Body of pancreas (tissue), 4 donors: ENCODE data around the gene TUBA3C. TPM values are rescaled to one million over a fixed set of nuclear protein-coding genes. Genes with fewer than 3 reads are reported as not detected.

Experiments used
- ATAC-seq: fragments of 150-250 bp; one replicate; pipeline ENCODE4 v1.9.1; 2016
- DNase-seq, 4 donors: peaks; one replicate each; pipeline ENCODE4 v3.0.0-alpha.2; 2019
- H3K27ac ChIP-seq, 4 donors: fragments of 200-600 bp; sonication (generic); 1 replicate in 3 of 4; 2 replicates in 1 of 4; pipeline versions ENCODE4 v1.5.1 to v1.6.1; 2016 to 2019; ENCODE audit warnings: mild to moderate bottlenecking in 1 of 4, mixed read lengths in 1 of 4, moderate library complexity in 1 of 4
- H3K27me3 ChIP-seq, 2 donors: fragments of 200-600 bp; sonication (generic); one replicate each; pipeline ENCODE4 v1.6.0; 2016; ENCODE audit warnings: mild to moderate bottlenecking in 1 of 2
- H3K36me3 ChIP-seq, 2 donors: fragments of 200-600 bp; sonication (generic); replicated peaks in 1 of 2; 2 replicates each; pipeline ENCODE4 v1.5.1; 2016; ENCODE audit warnings: low read depth in 2 of 2; ENCODE audit not compliant: insufficient read depth in 1 of 2
- H3K4me1 ChIP-seq: fragments of 200-600 bp; sonication (generic); one replicate; pipeline ENCODE4 v1.6.0; 2016
- H3K4me3 ChIP-seq, 2 donors: fragments of 200-600 bp; sonication (generic); 1 replicate in 1 of 2; 2 replicates in 1 of 2; pipeline ENCODE4 v1.5.1; 2016 to 2019
- H3K9me3 ChIP-seq, 3 donors: fragments of 200-600 bp; sonication (generic); 1 replicate in 2 of 3; 2 replicates in 1 of 3; pipeline ENCODE4 v1.5.1; 2016
- POLR2A ChIP-seq, 3 donors: fragments of 450-650 bp; IDR thresholded peaks; one replicate each; pipeline ENCODE4 v1.6.1; 2016; ENCODE audit warnings: antibody characterized with exemption in 3 of 3, mild to moderate bottlenecking in 2 of 3
- WGBS, 2 donors: methylation state at CpG; one replicate each; pipeline ENCODE4 v1.1.5; 2017; 5-methylcytosine and 5-hydroxymethylcytosine counted together
- intact Hi-C: fragments of 100-400 bp; cut with DNase I; formaldehyde crosslinking; loops from one replicate; pipeline ENCODE4 v1.15.1; 2023
- total RNA-seq, 2 donors: library from RNA; depleted of rRNA; stranded (reverse); fragments of >200 nt; gene quantifications; one replicate each; pipeline ENCODE4 v1.1.0, GENCODE V29; 2016
- TF ChIP-seq, protein P1 (sequence below), 7 experiments: fragments of 450-650 bp in 4 of 7; fragments of 200-600 bp in 3 of 7; sonication (generic) in 3 of 7; IDR thresholded peaks; one replicate each; pipeline ENCODE4 v1.5.1; 2016 to 2019; ENCODE audit warnings: antibody characterized with exemption in 7 of 7

TUBA3C gene
- total RNA-seq, 2 donors from 2014 or later = not detected

DNA sequence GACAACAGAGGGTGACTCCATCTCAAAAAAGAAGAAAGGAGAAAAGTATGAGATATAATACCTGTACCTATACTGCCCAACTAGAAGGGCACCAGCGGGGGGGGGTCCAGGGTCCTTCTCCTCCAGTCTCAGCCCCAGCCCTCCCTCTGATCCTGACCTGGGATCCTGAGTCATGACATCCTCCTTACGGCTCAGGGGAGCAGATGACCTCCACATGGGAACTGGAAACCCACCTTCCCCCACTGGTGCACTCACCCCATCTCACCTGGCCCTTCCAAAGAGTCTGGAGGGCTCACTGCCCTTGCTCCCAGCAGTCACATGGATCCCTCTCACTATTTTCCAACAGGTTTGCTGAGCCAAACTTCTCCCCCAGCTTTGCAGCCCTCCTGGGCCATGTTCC, 24.2 kb downstream of the TUBA3C start:
- intact Hi-C loops = no loop called here
- Histone ChIP-seq H3K4me3 (no peak overlapping the region), H3K27ac (no peak overlapping the region), H3K9me3 (no peaks in the 10 kb centered on the region), H3K27me3 (no peaks in the 10 kb centered on the region), H3K4me1 (no peaks in the 10 kb centered on the region), H3K36me3 (no peaks in the 10 kb centered on the region)
- WGBS, 2 donors = 40 to 46% methylated on average over 1 to 2 of the region's 2 CpGs
- no peak for TF ChIP-seq POLR2A (IDR thresholded peaks at IDR 0.05)
- TF ChIP-seq, protein P1, sequence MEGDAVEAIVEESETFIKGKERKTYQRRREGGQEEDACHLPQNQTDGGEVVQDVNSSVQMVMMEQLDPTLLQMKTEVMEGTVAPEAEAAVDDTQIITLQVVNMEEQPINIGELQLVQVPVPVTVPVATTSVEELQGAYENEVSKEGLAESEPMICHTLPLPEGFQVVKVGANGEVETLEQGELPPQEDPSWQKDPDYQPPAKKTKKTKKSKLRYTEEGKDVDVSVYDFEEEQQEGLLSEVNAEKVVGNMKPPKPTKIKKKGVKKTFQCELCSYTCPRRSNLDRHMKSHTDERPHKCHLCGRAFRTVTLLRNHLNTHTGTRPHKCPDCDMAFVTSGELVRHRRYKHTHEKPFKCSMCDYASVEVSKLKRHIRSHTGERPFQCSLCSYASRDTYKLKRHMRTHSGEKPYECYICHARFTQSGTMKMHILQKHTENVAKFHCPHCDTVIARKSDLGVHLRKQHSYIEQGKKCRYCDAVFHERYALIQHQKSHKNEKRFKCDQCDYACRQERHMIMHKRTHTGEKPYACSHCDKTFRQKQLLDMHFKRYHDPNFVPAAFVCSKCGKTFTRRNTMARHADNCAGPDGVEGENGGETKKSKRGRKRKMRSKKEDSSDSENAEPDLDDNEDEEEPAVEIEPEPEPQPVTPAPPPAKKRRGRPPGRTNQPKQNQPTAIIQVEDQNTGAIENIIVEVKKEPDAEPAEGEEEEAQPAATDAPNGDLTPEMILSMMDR (IDR thresholded peaks at IDR 0.05) = no peak
- ATAC-seq (no peak), DNase-seq (no peak)

GRCh38 chr13:19156013-19156825, 25.4 kb downstream of the TUBA3C start:
- H3K9me3 ChIP-seq = no peaks in the 10 kb centered on the region
- TF ChIP-seq, protein P1 (IDR thresholded peaks at IDR 0.05) = no peak
- TF ChIP-seq POLR2A (IDR thresholded peaks at IDR 0.05) = no peak
- H3K27me3 ChIP-seq = no peaks in the 10 kb centered on the region
- intact Hi-C loops = no loop called here
- WGBS, 2 donors = 64 to 65% methylated on average over 10 to 14 of the region's 14 CpGs
- DNase-seq (no peak), ATAC-seq (no peak)
- H3K4me3 ChIP-seq = no peak overlapping the region
- H3K27ac ChIP-seq = no peak overlapping the region
- no peaks in the 10 kb centered on the region for H3K4me1 ChIP-seq
- no peaks in the 10 kb centered on the region for H3K36me3 ChIP-seq

DNA sequence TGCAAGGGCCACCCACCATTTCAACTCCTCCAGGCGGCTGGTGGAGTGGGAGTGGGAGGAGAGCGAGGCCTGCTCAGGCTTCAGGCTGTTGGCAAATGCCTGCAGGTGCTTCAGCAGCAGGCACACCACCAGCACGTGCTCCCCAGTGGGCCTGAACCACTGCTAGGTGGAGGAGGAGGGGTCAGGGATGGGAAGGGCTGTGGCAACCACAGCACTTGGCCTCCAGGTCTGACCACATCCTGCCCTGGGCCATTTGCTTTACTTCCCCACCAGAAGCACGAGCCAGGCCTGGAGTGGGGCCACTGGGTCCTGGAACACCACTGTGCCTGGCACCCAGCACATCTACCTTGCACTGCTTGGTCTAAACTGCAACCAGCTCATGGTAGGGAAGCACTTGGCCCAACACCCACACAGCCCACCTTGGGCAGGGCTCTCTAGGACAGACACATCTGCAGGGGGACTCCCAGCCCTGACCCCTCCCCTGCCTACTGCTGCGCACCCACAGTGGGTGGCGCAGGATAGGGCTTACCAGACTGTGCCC, 26.2 kb downstream of the TUBA3C start:
- Histone ChIP-seq H3K27ac (no peak overlapping the region), H3K36me3 (no peaks in the 10 kb centered on the region), H3K27me3 (no peaks in the 10 kb centered on the region), H3K4me1 (no peaks in the 10 kb centered on the region), H3K4me3 (no peak overlapping the region), H3K9me3 (no peaks in the 10 kb centered on the region)
- TF ChIP-seq, protein P1 (IDR thresholded peaks at IDR 0.05) = no peak
- TF ChIP-seq POLR2A (IDR thresholded peaks at IDR 0.05) = no peak
- WGBS, 2 donors = 56% methylated on average over 6 of the region's 6 CpGs; no CpG with 5 or more reads in 1 of the 2 donors
- DNase-seq = no peak
- intact Hi-C loops = no loop called here
- ATAC-seq = no peak

- H3K4me3 ChIP-seq = no peak overlapping the region
- H3K36me3 ChIP-seq = no peaks in the 10 kb centered on the region
- no peaks in the 10 kb centered on the region for H3K27me3 ChIP-seq
- intact Hi-C loops = no loop called here
- ATAC-seq = no peak
- TF ChIP-seq, protein P1 (IDR thresholded peaks at IDR 0.05) = no peak
- TF ChIP-seq POLR2A (IDR thresholded peaks at IDR 0.05) = no peak
- 63 to 87% methylated on average over 3 to 7 of the region's 7 CpGs for WGBS, 2 donors
- H3K4me1 ChIP-seq = no peaks in the 10 kb centered on the region
- H3K9me3 ChIP-seq = no peaks in the 10 kb centered on the region
- DNase-seq = no peak
- H3K27ac ChIP-seq = no peak overlapping the region
These were observed 26.8 kb downstream of the TUBA3C start for GRCh38 chr13:19154843-19155242.
